Measurements from ENCODE around the gene INS. TPM values are rescaled to one million over a fixed set of nuclear protein-coding genes. Genes with fewer than 3 reads are reported as not detected.

INS gene
- total RNA-seq, 4 donors from 2014 or later, result not detected

DNA sequence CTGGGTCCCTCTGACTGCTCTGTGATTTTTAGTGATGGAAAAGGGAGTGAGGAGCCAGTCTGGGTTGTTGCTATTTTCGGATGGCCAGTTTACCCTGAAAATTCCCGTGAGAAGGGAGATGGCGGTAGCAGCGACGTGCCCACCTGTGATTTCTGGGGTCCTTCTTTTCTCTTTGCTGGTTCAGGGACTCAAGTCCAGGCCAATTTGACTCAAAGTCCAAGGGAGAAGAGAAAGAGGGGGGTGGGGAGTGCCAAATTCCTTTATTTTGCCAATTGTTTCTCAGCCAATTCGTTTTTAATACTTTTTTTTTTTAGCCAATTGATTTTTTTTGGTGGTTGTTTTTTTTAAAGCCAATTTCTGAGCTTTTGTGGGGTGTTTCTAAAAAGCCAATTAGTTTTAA, 28.8 kb downstream of the INS start:
- TF ChIP-seq, protein P1, sequence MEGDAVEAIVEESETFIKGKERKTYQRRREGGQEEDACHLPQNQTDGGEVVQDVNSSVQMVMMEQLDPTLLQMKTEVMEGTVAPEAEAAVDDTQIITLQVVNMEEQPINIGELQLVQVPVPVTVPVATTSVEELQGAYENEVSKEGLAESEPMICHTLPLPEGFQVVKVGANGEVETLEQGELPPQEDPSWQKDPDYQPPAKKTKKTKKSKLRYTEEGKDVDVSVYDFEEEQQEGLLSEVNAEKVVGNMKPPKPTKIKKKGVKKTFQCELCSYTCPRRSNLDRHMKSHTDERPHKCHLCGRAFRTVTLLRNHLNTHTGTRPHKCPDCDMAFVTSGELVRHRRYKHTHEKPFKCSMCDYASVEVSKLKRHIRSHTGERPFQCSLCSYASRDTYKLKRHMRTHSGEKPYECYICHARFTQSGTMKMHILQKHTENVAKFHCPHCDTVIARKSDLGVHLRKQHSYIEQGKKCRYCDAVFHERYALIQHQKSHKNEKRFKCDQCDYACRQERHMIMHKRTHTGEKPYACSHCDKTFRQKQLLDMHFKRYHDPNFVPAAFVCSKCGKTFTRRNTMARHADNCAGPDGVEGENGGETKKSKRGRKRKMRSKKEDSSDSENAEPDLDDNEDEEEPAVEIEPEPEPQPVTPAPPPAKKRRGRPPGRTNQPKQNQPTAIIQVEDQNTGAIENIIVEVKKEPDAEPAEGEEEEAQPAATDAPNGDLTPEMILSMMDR (IDR thresholded peaks at IDR 0.05), result no peak
- TF ChIP-seq POLR2A (IDR thresholded peaks at IDR 0.05), result no peak
- no peak for DNase-seq
- H3K9me3 ChIP-seq, result no peaks in the 10 kb centered on the region
- peaks cover 0 to 6% (median under 1%) of the 10 kb centered on the region in 3 donors for H3K4me1 ChIP-seq
- no peak overlapping the region for H3K27ac ChIP-seq
- H3K27me3 ChIP-seq, result peaks cover under 1 to 99% (median 7%) of the 10 kb centered on the region in 4 donors
- no peak overlapping the region for H3K4me3 ChIP-seq
- H3K36me3 ChIP-seq, result no peaks in the 10 kb centered on the region
- WGBS, 2 donors, result 41 to 74% methylated on average over 6 of the region's 6 CpGs
- intact Hi-C loops (cut with DNase I), result no loop called here

DNA sequence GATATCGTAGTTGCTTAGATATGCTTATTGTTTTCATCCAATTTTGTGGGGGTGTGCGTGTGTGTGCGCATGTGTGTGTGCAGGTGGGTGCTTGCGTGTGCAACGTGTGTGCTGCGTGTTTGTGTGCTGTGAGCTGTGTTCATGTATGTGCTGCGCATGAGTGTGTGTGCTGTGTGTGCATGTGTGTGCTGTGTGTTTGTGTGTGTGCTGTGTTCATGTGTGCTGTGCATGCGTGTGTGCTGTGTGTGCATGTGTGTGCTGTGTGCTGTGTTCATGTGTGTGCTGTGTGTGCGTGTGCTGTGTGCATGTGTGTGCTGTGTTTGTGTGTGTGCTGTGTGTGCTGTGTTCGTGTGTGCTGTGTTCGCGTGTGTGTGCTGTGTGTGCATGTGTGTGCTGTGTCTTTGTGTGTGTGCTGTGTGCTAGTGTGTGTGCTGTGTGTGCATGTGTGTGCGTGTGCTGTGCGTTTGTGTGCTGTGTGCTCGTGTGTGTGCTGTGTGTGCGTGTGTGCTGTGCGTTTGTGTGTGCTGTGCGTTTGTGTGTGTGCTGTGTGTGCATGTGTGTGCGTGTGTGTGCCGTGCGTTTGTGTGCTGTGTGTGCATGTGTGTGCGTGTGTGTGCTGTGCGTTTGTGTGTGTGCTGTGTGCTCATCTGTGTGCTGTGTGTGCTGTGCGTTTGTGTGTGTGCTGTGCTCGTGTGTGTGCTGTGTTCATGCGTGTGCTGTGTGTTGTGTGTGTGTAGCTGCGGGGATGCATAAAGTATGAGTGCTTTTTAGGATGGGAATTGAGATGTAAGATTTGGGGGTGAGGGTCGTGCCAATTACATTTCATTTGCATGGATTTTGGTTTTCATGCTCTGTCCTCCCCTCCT, 29.4 kb downstream of the INS start:
- Histone ChIP-seq H3K4me1 (no peaks in the 10 kb centered on the region), H3K9me3 (no peaks in the 10 kb centered on the region), H3K36me3 (no peaks in the 10 kb centered on the region), H3K27ac (no peak overlapping the region), H3K4me3 (no peak overlapping the region), H3K27me3 (peaks cover 0 to 93% (median under 1%) of the 10 kb centered on the region in 4 donors)
- DNase-seq, result no peak
- intact Hi-C loops (cut with DNase I), result no loop called here
- 74 to 76% methylated on average over 21 of the region's 28 CpGs for WGBS, 2 donors
- no peak for TF ChIP-seq POLR2A (IDR thresholded peaks at IDR 0.05)
- TF ChIP-seq, protein P1 (IDR thresholded peaks at IDR 0.05), result no peak

DNA sequence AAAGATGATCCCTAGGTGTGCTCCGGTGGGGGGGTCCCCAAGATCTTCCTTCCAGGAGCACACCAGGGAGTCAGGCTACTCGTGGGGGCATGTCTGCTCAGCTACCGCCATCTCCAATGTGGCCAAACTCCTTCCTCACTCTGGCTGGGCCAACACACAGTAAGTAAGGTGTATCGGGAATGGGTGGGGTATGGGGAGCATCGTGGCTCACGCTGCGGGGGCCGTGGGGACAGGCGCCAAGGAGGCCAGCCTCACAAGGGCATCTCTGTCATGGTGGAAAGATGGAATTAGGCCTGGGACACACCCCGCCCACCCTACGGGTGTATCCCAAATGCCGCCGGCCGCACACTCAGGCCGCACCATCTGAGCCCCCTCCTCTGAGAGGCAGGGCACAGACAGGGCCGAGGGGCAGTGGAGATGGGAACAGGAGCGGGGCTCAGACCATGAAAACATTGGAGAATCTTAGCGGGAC, 30.1 kb downstream of the INS start:
- TF ChIP-seq, protein P1 (IDR thresholded peaks at IDR 0.05), result no peak
- TF ChIP-seq POLR2A (IDR thresholded peaks at IDR 0.05), result no peak
- WGBS, 2 donors, result 80 to 100% methylated on average over 1 to 15 of the region's 18 CpGs

DNA sequence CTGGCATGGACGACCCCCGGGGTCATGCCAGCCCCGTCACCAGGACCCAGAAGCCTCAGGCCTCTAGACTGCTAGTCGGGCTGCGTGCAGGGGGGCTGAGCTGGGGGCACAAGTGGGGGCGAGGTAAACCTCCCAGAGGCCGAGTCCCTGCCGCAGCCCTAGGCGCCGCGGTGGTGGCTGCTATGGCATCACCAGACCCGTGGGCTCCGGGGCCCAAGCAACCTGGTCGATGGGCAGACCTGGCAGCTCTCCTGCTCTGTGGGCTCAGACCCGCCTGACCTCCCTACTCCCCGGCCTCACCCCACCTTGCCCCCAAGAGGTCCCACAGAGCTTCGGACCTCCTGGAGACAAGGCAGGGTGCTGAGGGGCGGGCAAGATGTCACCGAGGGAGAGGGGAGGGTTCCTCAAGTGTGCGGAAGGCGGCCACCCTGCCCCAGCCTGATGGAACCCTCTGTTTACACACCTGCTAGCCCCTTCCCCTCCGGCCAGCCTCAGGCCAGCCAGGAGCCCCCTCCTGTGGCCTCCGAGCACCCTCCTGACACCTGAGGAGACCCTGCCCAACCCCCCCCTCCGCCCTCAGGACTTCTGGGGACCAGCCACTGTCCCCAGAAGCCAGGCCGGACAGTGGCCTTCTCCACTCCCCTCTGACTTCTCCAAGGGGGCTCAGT, 31.2 kb downstream of the INS start:
- intact Hi-C loops (cut with DNase I), result no loop called here
- Histone ChIP-seq H3K36me3 (no peaks in the 10 kb centered on the region), H3K4me1 (no peaks in the 10 kb centered on the region), H3K4me3 (no peak overlapping the region), H3K27me3 (peaks cover 0 to 75% (median 0%) of the 10 kb centered on the region in 4 donors), H3K27ac (no peak overlapping the region), H3K9me3 (no peaks in the 10 kb centered on the region)
- no peak for DNase-seq
- WGBS, 2 donors, result 87 to 90% methylated on average over 2 to 3 of the region's 25 CpGs
- TF ChIP-seq, protein P1 (IDR thresholded peaks at IDR 0.05), result no peak
- no peak for TF ChIP-seq POLR2A (IDR thresholded peaks at IDR 0.05)

More for the DNA sequence above, 30.1 kb downstream of the INS start:
- Histone ChIP-seq H3K4me1 (no peaks in the 10 kb centered on the region), H3K27ac (no peak overlapping the region), H3K9me3 (no peaks in the 10 kb centered on the region), H3K27me3 (peaks cover 0 to 86% (median 0%) of the 10 kb centered on the region in 4 donors), H3K4me3 (no peak overlapping the region), H3K36me3 (no peaks in the 10 kb centered on the region)
- intact Hi-C loops (cut with DNase I), result no loop called here
- DNase-seq, result no peak

DNA sequence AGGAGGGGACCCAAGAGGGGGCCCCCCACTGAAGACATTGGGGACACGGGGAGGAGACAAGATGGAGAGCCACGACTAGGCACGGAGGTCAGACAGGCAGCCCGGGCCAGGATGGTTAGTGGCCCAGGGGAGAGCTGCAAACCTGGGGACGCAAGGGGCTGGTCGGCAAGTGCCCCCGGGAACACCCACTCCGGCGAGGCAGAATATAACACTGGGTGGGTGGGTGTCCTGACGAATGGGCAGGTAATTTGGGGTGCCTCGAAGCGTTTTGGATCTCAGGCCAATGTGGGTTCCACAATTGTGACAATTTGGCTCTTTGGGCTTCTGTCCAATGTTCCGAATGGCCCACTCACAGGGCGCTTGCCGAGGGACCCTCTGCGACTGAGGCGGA, 31.7 kb downstream of the INS start:
- DNase-seq, result no peak
- intact Hi-C loops (cut with DNase I), result no loop called here
- no peaks in the 10 kb centered on the region for H3K36me3 ChIP-seq
- 71 to 84% methylated on average over 7 to 12 of the region's 17 CpGs for WGBS, 2 donors
- no peaks in the 10 kb centered on the region for H3K4me1 ChIP-seq
- no peaks in the 10 kb centered on the region for H3K9me3 ChIP-seq
- peaks cover 0 to 74% (median 0%) of the 10 kb centered on the region in 4 donors for H3K27me3 ChIP-seq
- TF ChIP-seq, protein P1 (IDR thresholded peaks at IDR 0.05), result no peak
- no peak for TF ChIP-seq POLR2A (IDR thresholded peaks at IDR 0.05)
- H3K27ac ChIP-seq, result no peak overlapping the region
- H3K4me3 ChIP-seq, result no peak overlapping the region

Measured in esophagus squamous epithelium (tissue), 5 donors.